Choroid plexus epithelial cell (primary cell): Measurements from ENCODE around the gene MPDZ.

Experiments used
- DNase-seq: peaks from one replicate; pipeline ENCODE4 v3.0.0-alpha.2; 2010; ENCODE audit warnings: low read depth
- H3K4me3 ChIP-seq: 2 replicates; pipeline ENCODE4 v1.5.1; 2011; ENCODE audit warnings: low read depth, mild to moderate bottlenecking, control low read depth, low read length, moderate library complexity
- CTCF ChIP-seq: conservative IDR thresholded peaks from 2 replicates; pipeline ENCODE4 v1.5.1; 2011; ENCODE audit warnings: low read depth, mild to moderate bottlenecking, control low read depth, inconsistent platforms, low read length, moderate library complexity

Gene MPDZ

GRCh38 chr9:13137426-13137825 is 142.1 kb downstream of the MPDZ start:
- no peak for TF ChIP-seq CTCF
- no peak overlapping the region for H3K4me3 ChIP-seq

GRCh38 chr9:13131991-13132390 is 147.5 kb downstream of the MPDZ start:
- H3K4me3 ChIP-seq, result no peak overlapping the region
- TF ChIP-seq CTCF, result no peak
- no peak for DNase-seq

More at GRCh38 chr9:13137426-13137825, 142.1 kb downstream of the MPDZ start:
- DNase-seq, result no peak

- no peak overlapping the region for H3K4me3 ChIP-seq
- TF ChIP-seq CTCF, result no peak
- no peak for DNase-seq
Observed at GRCh38 chr9:13131416-13131815, 148.1 kb downstream of the MPDZ start.

- no peak for TF ChIP-seq CTCF
- no peak overlapping the region for H3K4me3 ChIP-seq
- no peak for DNase-seq
Observed at GRCh38 chr9:13128266-13128860, 151.1 kb downstream of the MPDZ start.

- DNase-seq, result no peak
- TF ChIP-seq CTCF, result no peak
- no peak overlapping the region for H3K4me3 ChIP-seq
Observed at GRCh38 chr9:13127131-13127530, 152.4 kb downstream of the MPDZ start.

- no peak for DNase-seq
- TF ChIP-seq CTCF, result no peak
- H3K4me3 ChIP-seq, result no peak overlapping the region
Observed at GRCh38 chr9:13125261-13125660, 154.2 kb downstream of the MPDZ start.

- H3K4me3 ChIP-seq, result no peak overlapping the region
- no peak for DNase-seq
- no peak for TF ChIP-seq CTCF
Observed at GRCh38 chr9:13122756-13123369, 156.6 kb downstream of the MPDZ start.
